H1 (cell line): ENCODE data around the gene POP5. TPM values are rescaled to one million over a fixed set of nuclear protein-coding genes. Genes with fewer than 3 reads are reported as not detected.

Experiments
- BACH1 ChIP-seq: IDR thresholded peaks from 2 replicates; pipeline ENCODE4 v1.6.1; 2012; ENCODE audit warnings: low read length, improper control_type of control experiment
- CTCF ChIP-seq, 3 experiments: IDR thresholded peaks; 1 replicate in 2 of 3; 2 replicates in 1 of 3; pipeline versions ENCODE4 v1.5.1 to v1.6.1; 2011; ENCODE audit warnings: low read length in 3 of 3, mild to moderate bottlenecking in 3 of 3, inconsistent platforms in 2 of 3, low read depth in 1 of 3, moderate library complexity in 1 of 3; ENCODE audit not compliant: insufficient read depth in 1 of 3; ENCODE audit errors: control extremely low read depth in 1 of 3
- EZH2 ChIP-seq: fragments of 200-600 bp; sonication (generic); IDR thresholded peaks from 2 replicates; pipeline ENCODE4 v1.7.1; 2012; ENCODE audit warnings: low read depth, mild to moderate bottlenecking, moderate library complexity, low read length, inconsistent platforms; ENCODE audit not compliant: severe bottlenecking
- JUND ChIP-seq: IDR thresholded peaks from 2 replicates; pipeline ENCODE4 v1.6.1; 2011; ENCODE audit warnings: mild to moderate bottlenecking, improper control_type of control experiment, low read length
- MAFK ChIP-seq: IDR thresholded peaks from 2 replicates; pipeline ENCODE4 v1.6.1; 2012; ENCODE audit warnings: low read depth, mild to moderate bottlenecking, improper control_type of control experiment, low read length
- RXRA ChIP-seq: IDR thresholded peaks from 2 replicates; pipeline ENCODE4 v1.6.1; 2011; ENCODE audit warnings: low read depth, mild to moderate bottlenecking, low read length, moderate library complexity; ENCODE audit not compliant: insufficient read depth
- SRF ChIP-seq: IDR thresholded peaks from 2 replicates; pipeline ENCODE4 v1.6.1; 2011; ENCODE audit warnings: mild to moderate bottlenecking, low read depth, low read length, moderate library complexity
- polyA plus RNA-seq, 7 experiments: library from polyadenylated mRNA; depleted of rRNA in 3 of 7; stranded (reverse) in 5 of 7; unstranded in 2 of 7; fragments of >200 nt in 5 of 7; fragments of 200-250 nt in 2 of 7; gene quantifications; 1 replicate in 5 of 7; 2 replicates in 1 of 7; 4 replicates in 1 of 7; pipeline versions ENCODE4 v1.2.1 to v1.2.3, GENCODE V29; 2011 to 2013; ENCODE audit warnings: missing spikeins in 2 of 7, mixed read lengths in 2 of 7
- total RNA-seq: library from RNA; stranded (reverse); fragmentation: NEBNext Ultra II Directional; extraction: Animal tissue kit (Norgen Biotek cat#: 25700); gene quantifications from 2 replicates; pipeline ENCODE4 v1.2.1, GENCODE V29; 2021
- TF ChIP-seq, protein P1 (sequence below): fragments of 300-600 bp; sonication (generic); IDR thresholded peaks from 2 replicates; pipeline ENCODE4 v1.7.1; 2012; ENCODE audit warnings: low read length, moderate library complexity, mild to moderate bottlenecking, inconsistent platforms; ENCODE audit not compliant: insufficient replicate concordance

POP5 gene
- total and polyA plus RNA-seq, 2 of the 8 experiments (the other 6 are each of a cell fraction or from before 2014, with no cell fraction given) = 59.7 to 124 TPM

GRCh38 chr12:120528861-120529525 is 52.2 kb downstream of the POP5 start, which contains the start of gene COQ5 (continued):
- TF ChIP-seq, protein P1, sequence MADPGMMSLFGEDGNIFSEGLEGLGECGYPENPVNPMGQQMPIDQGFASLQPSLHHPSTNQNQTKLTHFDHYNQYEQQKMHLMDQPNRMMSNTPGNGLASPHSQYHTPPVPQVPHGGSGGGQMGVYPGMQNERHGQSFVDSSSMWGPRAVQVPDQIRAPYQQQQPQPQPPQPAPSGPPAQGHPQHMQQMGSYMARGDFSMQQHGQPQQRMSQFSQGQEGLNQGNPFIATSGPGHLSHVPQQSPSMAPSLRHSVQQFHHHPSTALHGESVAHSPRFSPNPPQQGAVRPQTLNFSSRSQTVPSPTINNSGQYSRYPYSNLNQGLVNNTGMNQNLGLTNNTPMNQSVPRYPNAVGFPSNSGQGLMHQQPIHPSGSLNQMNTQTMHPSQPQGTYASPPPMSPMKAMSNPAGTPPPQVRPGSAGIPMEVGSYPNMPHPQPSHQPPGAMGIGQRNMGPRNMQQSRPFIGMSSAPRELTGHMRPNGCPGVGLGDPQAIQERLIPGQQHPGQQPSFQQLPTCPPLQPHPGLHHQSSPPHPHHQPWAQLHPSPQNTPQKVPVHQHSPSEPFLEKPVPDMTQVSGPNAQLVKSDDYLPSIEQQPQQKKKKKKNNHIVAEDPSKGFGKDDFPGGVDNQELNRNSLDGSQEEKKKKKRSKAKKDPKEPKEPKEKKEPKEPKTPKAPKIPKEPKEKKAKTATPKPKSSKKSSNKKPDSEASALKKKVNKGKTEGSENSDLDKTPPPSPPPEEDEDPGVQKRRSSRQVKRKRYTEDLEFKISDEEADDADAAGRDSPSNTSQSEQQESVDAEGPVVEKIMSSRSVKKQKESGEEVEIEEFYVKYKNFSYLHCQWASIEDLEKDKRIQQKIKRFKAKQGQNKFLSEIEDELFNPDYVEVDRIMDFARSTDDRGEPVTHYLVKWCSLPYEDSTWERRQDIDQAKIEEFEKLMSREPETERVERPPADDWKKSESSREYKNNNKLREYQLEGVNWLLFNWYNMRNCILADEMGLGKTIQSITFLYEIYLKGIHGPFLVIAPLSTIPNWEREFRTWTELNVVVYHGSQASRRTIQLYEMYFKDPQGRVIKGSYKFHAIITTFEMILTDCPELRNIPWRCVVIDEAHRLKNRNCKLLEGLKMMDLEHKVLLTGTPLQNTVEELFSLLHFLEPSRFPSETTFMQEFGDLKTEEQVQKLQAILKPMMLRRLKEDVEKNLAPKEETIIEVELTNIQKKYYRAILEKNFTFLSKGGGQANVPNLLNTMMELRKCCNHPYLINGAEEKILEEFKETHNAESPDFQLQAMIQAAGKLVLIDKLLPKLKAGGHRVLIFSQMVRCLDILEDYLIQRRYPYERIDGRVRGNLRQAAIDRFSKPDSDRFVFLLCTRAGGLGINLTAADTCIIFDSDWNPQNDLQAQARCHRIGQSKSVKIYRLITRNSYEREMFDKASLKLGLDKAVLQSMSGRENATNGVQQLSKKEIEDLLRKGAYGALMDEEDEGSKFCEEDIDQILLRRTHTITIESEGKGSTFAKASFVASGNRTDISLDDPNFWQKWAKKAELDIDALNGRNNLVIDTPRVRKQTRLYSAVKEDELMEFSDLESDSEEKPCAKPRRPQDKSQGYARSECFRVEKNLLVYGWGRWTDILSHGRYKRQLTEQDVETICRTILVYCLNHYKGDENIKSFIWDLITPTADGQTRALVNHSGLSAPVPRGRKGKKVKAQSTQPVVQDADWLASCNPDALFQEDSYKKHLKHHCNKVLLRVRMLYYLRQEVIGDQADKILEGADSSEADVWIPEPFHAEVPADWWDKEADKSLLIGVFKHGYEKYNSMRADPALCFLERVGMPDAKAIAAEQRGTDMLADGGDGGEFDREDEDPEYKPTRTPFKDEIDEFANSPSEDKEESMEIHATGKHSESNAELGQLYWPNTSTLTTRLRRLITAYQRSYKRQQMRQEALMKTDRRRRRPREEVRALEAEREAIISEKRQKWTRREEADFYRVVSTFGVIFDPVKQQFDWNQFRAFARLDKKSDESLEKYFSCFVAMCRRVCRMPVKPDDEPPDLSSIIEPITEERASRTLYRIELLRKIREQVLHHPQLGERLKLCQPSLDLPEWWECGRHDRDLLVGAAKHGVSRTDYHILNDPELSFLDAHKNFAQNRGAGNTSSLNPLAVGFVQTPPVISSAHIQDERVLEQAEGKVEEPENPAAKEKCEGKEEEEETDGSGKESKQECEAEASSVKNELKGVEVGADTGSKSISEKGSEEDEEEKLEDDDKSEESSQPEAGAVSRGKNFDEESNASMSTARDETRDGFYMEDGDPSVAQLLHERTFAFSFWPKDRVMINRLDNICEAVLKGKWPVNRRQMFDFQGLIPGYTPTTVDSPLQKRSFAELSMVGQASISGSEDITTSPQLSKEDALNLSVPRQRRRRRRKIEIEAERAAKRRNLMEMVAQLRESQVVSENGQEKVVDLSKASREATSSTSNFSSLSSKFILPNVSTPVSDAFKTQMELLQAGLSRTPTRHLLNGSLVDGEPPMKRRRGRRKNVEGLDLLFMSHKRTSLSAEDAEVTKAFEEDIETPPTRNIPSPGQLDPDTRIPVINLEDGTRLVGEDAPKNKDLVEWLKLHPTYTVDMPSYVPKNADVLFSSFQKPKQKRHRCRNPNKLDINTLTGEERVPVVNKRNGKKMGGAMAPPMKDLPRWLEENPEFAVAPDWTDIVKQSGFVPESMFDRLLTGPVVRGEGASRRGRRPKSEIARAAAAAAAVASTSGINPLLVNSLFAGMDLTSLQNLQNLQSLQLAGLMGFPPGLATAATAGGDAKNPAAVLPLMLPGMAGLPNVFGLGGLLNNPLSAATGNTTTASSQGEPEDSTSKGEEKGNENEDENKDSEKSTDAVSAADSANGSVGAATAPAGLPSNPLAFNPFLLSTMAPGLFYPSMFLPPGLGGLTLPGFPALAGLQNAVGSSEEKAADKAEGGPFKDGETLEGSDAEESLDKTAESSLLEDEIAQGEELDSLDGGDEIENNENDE = no peak
- TF ChIP-seq RXRA (no peak), JUND (peak; percentile 72), MAFK (no peak), EZH2 (no peak), SRF (no peak), BACH1 (no peak), CTCF (IDR thresholded peaks at IDR 0.05; ENCODE audit: control extremely low read depth in 1 of 3, insufficient read depth in 1 of 3, low read depth in 1 of 3, low read length in 3 of 3) (no peak)
